Stimulated activated CD4-positive, alpha-beta T cell treated with anti-CD3 and anti-CD28 coated beads, Interleukin-15, amount 100 ng/mL, for 1 hour (primary cell): ENCODE measurements around the gene VAT1L.
"Not testable (repeated sequence)": the region's sequence is repeated elsewhere in the genome, so short reads cannot be mapped to it uniquely, and the experiment has no call there.

Experiments used
- DNase-seq, 2 donors: peaks; one replicate each; pipeline ENCODE4 v3.0.0-alpha.2; 2020; ENCODE audit warnings: low read depth in 1 of 2, low spot score in 1 of 2

VAT1L gene

DNA sequence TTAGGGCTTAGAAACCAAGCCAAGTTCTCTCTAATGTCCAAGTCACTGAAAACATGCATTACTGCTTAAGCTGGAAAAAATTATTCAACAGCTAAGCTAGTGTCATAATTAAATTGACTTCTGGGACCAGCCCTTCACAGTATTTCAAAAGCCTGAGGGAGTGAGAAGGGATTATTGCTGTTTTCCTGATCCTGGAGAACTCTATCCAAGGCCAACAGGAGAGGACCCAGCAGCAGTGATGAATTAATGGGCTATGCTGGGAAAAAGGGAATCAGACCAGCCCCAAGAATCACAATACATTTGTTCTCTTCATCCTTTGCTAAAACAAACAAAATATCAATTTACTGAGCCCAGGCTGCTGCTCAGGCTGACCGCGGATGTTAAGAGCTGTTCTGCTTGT, 199.4 kb downstream of the VAT1L start:
- no peak for DNase-seq

DNA sequence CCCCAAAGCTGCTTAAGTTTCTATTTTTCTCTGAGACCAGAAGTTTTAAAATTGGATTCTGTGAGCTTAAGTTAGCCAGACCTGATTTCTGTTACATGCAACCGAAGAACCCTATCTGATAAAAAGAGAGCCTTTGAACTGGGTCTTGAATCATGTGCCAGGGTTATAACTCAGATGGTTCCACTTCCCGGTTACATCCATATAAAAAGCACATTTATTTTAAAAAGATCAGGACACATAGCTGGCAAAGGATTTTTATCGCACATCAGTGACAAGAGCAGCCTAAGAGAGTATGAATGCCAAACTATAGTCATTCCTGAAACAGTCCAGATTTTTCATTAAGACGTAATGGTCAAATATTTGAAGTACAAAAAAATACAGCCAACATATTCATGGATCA, 201.5 kb downstream of the VAT1L start:
- no peak for DNase-seq

DNA sequence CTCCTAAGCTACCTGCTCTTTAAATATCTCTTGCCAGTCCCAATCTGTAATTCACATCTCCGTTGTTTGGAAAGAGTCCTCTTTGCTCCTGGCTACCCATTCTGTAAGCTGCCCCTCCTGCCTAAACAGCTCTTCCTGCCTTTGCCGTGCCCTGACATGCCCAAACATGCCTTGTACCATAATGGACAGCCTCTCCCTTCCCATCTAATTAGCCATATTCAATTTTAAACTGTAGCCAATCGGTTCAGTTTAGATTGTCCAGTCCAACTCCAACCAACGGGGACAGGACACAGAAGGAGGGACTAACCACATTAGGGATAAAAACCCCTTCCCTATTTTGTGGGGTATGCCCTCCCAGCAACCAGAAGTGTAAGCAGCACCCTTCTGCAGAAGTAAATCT, 203.3 kb downstream of the VAT1L start:
- DNase-seq, result no peak

DNA sequence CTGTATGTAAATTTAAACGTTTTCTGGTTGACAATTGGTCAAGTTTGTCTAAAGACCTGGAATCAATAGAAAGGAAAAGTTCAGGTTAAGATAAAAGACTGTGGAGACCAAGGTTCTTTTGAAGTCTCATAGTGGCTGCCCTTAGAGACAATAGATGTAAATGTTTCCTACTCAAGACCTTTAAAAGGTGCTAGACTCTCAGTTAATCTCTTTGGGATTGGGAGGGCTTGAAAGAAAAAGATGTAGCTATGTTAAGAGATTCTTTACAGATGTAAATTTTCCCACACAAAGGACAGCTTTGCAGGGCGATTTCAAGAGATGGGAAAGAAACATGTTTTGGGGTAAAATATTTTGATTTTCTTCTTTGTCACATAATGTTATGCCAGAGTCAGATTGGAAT, 204.0 kb downstream of the VAT1L start:
- DNase-seq, result not testable (repeated sequence)

DNA sequence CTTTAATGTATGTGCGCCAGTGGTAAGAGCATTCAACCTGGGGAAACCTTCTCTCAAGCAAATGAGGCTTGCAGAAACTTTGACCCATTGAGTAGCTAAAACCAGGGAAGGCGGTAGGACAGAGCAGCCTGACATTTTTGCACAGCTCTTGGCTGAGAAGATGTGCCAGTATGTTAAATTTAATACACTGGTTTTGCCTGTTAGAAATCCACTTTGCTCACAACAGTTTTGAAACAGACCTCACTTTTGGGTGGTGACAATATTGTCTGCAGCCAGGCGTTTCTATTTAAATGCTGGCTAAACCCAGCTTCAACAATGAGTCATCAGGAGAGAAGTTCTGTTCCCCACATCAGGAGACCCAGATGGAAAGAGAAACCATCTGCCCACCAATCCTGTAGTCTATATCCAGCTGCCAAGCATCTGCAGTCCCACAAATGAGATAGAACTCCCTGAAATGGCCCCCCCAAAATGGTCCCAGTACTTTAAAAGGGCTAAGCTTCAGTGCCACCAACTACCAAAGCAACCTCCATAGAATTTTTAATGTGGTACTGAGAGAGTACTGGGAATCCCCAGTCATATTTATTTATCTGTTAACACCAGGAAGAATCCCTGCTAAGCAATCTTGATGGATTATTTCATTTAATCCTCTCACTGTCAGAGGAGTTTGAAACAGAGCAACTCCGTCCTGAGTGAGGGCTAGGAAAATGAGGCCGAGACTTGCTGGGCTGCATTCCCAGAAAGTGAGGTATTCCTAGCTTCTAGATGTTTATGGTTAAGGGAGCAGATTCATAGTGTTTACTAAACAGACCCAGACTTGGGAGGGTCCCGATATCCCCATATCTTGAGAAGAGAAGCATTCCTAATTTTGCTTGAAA, 205.0 kb downstream of the VAT1L start:
- no peak for DNase-seq

DNA sequence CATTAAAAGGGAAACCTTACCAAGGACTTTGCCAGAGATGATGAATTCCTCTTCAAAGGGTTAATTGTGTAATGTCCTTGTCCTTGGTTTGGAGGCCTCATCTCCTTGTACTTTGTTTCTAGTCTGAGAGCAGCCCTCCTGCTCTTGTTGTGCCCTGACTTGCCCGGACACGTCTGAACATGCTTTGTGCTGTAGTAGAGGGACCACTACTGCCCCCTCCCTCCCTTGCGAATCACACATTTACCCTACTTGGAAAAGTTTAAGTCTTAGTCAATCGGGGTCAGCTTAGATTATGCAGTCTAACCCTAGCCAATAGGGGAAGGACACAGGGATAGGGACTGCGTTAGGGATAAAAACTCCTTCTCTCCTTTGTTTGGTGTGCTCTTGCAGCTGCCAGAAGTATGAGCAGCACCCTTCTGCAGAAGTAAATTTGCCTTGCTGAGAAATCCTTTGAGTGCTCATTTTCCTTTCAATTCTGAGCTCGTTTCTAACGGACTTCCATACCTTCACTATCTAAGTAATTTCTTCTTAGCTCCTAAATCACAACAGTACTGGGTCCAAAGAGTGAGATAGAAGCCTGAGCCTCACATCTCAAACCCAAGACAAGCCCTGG, 207.6 kb downstream of the VAT1L start:
- DNase-seq, result no peak

DNA sequence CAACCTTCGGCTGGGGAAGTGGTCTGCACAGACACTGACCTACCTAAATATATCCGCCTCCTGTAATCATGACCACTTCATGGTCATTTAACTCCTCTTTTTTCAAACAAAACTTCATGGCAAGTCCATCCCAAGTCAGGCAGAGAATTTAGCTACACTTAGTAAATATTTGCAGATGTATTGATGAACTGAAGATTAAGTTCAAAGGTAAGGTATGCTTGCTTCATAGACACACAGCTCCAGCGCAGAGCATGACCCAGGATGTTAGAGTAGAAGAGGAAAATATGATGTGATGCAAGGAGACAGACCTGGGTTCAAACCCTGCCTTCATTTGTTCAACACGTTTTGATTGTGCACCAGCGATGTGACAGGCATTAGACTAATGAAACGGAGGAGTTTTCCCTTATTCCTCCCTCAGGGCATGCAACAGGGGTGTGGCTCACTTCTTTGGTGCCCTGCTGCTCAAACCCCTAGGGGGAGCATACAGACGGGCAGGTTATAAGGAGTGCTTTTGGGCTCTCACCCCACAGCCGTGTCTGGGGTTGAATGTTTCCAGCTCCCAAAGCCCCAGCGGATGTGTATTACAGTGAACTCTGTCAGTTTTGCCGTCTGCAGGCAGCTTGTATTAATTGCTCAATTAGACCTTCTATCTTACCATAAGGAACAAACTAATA, 210.1 kb downstream of the VAT1L start:
- no peak for DNase-seq

DNA sequence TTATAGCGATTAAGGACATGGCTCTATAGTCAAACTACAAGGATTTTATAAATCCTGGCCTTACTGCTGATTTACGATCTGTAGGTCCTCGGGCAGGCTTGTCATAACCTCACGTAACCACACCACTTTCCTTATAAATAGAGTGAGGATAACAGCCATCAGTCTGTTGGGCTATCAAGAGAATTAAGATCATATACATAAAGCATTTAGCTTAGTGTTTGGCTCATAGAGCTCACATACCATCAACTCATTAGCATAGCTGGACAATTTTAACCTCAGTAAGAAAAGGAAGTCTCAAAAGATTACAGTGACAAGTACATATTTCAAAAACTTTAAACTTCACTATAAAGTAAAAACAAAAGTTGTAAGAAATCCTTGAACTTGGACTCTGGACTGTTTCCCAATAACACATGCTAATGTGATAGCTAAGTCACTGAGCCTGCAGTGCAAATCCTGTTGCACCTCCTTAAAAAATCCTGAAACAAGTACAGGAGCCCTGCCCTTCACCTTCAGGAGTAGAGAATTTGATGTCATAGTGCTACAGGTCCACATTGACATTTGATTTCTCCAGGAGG, 213.2 kb downstream of the VAT1L start:
- no peak for DNase-seq

DNA sequence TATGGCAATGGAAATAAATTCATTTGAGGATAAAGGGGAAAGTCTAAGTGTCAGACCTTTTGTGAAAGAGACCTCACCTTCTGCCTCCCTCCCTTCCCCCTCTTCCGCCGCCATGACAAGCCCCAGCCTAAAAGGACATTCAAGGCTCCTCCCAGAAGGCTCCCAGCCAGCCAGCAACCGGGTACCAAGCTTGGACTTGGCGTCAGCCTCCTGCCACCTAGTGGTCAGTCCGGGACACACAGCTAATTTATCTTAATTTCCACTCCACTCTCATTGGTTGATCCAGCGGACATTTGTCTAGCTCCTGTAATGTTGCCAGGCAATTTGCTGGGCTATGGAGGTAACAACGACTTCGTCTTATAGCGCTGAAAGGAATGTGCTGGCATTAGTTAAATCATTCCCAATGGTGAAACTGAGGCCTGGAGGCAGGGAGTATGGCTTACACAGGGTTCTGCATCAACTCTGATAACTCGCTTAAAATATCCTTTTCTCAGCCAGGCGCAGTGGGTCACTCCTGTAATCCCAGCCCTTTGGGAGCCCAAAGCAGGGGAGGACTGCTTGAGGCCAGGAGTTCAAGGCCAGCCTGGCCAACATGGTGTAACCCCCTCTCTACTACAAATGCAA, 214.7 kb downstream of the VAT1L start:
- DNase-seq, result peak; percentile 3 to 16

DNA sequence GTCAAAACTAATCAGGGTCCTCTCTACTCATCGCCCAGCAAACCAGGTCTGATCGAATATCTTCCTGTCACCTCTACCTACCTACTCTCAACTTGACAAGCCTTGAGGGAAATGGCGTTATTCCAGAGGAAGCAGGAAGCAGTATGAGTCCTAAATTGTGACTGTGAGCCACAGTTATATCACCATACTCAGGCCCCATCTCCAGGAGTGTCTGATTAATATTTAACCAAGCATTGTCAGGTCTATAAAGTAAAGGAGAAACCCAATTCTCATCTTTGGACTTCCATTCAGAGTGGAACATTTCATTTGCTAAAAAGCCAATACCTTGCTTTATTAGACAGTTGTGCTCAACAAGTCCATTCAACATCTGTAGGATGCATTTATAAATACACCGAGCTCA, 216.2 kb downstream of the VAT1L start:
- no peak for DNase-seq

DNA sequence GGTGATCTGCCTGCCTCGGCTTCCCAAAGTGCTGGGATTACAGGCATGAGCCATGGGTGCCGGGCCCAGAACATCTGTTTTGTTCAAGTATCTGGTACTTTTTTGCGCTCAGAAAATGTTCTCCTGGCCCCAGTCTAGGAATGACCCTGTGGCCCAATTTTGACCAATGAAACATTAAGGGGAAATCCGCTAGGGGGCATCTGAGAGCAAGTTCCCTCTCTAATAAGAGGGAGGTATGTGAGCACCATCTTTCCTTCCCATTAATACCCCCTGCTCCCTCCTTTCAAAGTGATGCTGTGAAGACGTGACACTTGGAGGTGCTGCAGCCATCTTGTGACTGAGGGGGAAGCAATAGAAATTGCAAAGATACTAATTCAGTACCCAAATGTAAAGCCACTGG, 217.5 kb downstream of the VAT1L start:
- DNase-seq, result no peak

DNA sequence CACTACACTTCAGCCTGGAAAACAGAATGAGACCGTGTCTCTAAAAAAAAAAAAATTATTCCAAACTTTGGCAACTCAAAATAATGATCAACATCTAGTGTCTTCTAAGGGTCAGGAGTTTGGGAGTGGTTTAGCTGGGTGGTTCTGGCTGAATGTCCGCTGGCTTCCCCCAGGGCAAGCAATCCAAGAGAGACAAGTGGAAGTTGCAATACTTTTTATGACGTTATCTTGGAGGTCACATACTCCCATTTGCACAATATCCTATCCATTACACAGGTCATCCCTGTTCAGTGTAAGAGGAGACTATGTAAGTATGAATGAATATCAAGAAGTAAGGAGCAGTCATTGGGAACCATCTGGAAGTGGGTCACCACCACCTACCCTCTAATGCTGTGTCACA, 218.8 kb downstream of the VAT1L start:
- no peak for DNase-seq

DNA sequence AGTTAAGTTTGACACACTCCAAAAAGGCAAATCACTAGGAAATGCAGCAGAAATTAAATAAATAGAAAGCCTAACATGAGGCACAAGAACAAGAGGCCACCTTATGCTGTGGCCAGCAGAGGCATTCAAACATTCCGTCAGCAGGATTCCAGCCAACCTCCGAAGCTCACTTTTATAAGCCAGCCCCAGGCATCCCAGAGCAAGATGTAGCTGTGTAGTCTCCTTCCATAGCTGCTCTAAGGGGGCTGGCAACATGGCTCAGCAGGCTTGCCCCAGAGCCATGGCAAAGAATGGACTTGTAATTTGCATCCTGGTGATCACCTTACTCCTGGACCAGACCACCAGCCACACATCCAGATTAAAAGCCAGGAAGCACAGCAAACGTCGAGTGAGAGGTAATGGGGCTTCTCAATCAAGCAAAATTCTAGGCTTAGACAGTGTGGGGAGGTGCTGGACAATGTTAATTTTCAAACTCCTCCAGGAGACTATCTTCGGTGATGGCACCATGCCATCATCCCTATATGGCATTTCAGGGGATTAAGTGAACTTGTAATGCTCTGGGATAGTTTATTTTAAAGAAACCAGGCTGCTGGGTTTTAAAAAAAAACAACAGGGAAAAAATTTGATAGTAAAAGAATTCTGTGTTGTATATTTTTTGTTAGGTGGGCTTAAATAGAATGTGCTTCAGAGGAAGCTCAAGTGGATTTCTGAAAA, 234.1 kb downstream of the VAT1L start, which contains the start of gene CLEC3A:
Gene CLEC3A, plus strand, starts transcription at position 202 of the 714 bp plus-strand sequence. Its CDS starts 79 bp downstream, at position 281.
- DNase-seq, result no peak

DNA sequence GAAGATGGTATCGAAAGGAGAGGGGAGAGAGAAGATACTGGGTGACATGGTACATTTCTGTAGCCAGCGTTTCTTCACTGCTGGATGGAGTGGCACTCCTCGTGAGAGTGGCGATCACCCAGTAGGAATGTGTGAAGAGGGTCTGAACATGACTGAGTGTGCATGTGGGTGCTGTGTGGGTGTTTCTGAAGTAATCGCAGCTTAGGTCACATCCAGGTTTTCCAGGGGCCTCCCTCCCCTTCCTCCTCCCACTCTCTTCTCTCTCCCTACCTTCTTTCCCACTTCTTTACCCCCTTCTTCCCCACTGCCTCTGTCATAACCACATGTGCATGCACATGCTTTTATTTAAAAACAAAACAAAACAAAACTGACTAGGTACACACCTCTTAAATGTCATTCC, 235.8 kb downstream of the VAT1L start:
- no peak for DNase-seq

DNA sequence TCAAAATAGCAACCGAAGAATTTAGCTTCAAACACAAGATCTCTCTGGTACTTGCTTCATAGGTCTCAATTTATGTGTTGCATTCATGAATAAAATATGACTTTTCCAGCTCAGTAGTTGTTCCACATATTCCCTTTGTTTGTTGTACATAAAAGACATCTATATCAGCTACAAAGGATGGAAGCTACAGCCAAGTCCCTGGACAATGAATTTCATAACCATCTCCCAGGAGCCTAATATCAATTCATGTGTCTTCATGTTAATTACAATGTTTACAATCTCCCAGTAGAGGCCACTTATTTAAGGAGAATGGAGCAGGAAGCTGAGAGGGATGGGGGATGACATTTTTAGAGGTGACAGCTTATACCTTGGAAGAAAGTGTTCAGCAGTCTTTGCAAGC, 237.3 kb downstream of the VAT1L start:
- DNase-seq, result no peak

DNA sequence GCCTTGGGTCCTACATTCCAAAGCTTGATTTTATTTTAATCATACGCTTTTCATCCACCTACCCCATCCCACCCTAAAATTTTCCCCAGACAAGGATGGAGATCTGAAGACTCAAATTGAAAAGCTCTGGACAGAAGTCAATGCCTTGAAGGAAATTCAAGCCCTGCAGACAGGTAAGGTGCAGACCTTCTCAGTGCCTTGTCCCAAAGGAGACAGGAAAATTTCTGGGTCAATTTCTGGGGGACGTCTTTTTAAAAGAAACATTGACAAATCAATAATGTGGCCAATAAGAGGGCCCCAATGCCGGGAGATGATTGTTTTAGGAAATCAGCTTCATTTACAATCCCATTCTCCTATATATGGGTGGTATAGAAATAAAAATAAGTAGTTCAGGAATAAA, 239.7 kb downstream of the VAT1L start:
- no peak for DNase-seq
